Glutamatergic neuron (in vitro differentiated cells): ENCODE results near the gene EXOC6B. TPM values are rescaled to one million over a fixed set of nuclear protein-coding genes. Genes with fewer than 3 reads are reported as not detected.

Experiments
- DNase-seq: peaks from one replicate; pipeline ENCODE4 v3.0.0; 2022
- H3K27ac Mint-ChIP-seq: one replicate; pipeline ENCODE4 v1.8.0; 2020; ENCODE audit warnings: mild to moderate bottlenecking, mixed read lengths, inconsistent platforms; ENCODE audit not compliant: unreplicated experiment
- H3K27me3 Mint-ChIP-seq: one replicate; pipeline ENCODE4 v1.8.0; 2020; ENCODE audit warnings: mild to moderate bottlenecking, moderate library complexity, mixed read lengths, inconsistent platforms; ENCODE audit not compliant: unreplicated experiment
- H3K36me3 Mint-ChIP-seq: one replicate; pipeline ENCODE4 v1.8.0; 2020; ENCODE audit warnings: mild to moderate bottlenecking, mixed read lengths, inconsistent platforms; ENCODE audit not compliant: unreplicated experiment
- H3K4me1 Mint-ChIP-seq: one replicate; pipeline ENCODE4 v1.8.0; 2020; ENCODE audit warnings: mild to moderate bottlenecking, low read depth, mixed read lengths, inconsistent platforms; ENCODE audit not compliant: unreplicated experiment
- H3K4me3 Mint-ChIP-seq: one replicate; pipeline ENCODE4 v1.8.0; 2020; ENCODE audit warnings: mild to moderate bottlenecking, mixed read lengths, inconsistent platforms; ENCODE audit not compliant: unreplicated experiment
- H3K9me3 Mint-ChIP-seq: one replicate; pipeline ENCODE4 v1.8.0; 2020; ENCODE audit warnings: mild to moderate bottlenecking, moderate library complexity, mixed read lengths, inconsistent platforms; ENCODE audit not compliant: unreplicated experiment
- CTCF ChIP-seq: fragments of 200-600 bp; sonication (generic); IDR thresholded peaks from one replicate; pipeline ENCODE4 v1.5.0; 2021; ENCODE audit not compliant: partially characterized antibody, unreplicated experiment
- long read RNA-seq: library from polyadenylated mRNA; unstranded; transcript quantifications from one replicate; pipeline ENCODE4 v2.0.0, GENCODE V29; 2020; ENCODE audit not compliant: unreplicated experiment
- total RNA-seq: library from RNA; stranded (reverse); fragmentation: NEBNext Ultra II Directional; extraction: Animal tissue kit (Norgen Biotek cat#: 25700); gene quantifications from one replicate; pipeline ENCODE4 v1.2.1, GENCODE V29; 2021; ENCODE audit not compliant: unreplicated experiment

Gene EXOC6B
- 34.5 TPM for total RNA-seq
- long read RNA-seq, partial matches to known transcripts: 1 of 3 reads
- long read RNA-seq, other reads (novel, unspliced or antisense): 2 of 3 reads

DNA sequence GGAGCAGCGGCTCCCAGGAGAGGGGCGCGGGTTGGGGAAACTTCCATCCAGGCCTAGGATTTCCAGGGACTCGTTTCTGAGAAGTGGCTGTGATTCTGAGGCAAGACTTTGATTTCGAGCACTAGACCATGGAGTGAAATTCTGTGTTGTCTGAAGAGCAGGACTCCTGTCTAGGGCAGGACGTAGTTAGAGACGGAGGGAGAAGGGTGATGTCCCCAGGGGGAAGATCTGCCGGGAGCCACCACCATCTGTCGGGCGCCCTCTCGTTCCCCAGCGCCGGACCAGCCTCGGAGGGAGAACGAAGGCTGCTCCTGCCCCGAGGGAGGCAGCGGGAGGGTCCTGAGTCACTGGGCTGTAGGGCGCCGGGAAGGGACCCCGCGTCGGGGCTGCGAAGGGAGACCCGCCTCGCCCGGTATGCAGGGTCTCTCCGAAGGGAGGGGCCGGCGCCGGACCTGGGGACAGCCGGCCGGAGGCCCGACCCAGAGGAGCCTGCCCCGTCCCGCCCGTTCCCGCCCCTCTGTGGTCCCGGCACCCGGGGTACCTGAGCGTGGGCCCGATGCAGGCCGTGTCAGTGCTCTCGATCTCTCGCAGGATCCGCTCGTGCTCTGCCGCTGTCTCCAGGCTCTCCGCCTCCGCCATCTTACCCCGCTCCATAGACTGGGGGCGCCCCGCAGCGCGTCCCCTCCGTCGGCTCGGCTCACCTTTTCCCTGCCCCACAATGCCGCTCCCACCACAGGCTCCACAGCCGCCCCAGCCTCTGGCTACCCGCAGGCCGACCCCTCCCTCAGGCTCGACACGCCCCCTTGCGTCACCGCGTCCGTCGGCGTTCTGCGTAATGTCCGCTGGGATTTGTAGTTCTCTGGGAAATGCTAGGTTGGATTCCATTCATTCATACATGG is at the start of gene EXOC6B:
TSS of gene EXOC6B (minus strand) at position 777 of the 899 bp plus-strand sequence.
- Mint-ChIP-seq H3K9me3 (peaks cover 4% of the 10 kb centered on the region), H3K4me3 (peak within 1 kb of the TSS; percentile 99), H3K27me3 (peaks cover 8% of the 10 kb centered on the region), H3K27ac (peak within 1 kb of the TSS; percentile 96), H3K36me3 (no peaks in the 10 kb centered on the region), H3K4me1 (no peaks in the 10 kb centered on the region)
- no peak for TF ChIP-seq CTCF
- DNase-seq: peak; percentile 97

- Mint-ChIP-seq H3K4me3 (no peak overlapping the region), H3K36me3 (peaks cover 5% of the 10 kb centered on the region)
These were observed 46.0 kb upstream of the EXOC6B start for GRCh38 chr2:72871880-72872279.

DNA sequence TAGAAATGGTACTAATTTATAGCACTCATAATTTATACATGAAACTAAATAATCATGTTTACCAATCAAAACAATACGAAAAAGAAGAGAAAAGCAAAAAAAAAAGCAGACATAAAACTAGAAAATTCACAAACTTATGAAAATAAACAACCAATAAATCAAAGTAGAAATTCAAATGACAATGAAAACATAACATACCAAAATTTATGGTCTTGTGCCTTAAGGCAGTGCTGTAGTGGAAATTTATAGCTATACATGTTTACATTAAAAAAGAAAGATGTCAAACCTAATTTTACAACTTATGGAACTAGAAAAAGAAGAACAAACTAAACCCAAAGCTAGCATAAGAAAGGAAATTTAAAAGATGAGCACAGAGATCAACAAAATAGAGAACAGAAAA is 45.2 kb upstream of the EXOC6B start:
- H3K9me3 Mint-ChIP-seq: no peaks in the 10 kb centered on the region
- H3K27ac Mint-ChIP-seq: no peak overlapping the region
- H3K27me3 Mint-ChIP-seq: no peaks in the 10 kb centered on the region
- no peak for DNase-seq
- no peaks in the 10 kb centered on the region for H3K4me1 Mint-ChIP-seq
- TF ChIP-seq CTCF: no peak
- H3K36me3 Mint-ChIP-seq: peaks cover 5% of the 10 kb centered on the region
- H3K4me3 Mint-ChIP-seq: no peak overlapping the region

More at GRCh38 chr2:72871880-72872279, 46.0 kb upstream of the EXOC6B start:
- H3K27me3 Mint-ChIP-seq: no peaks in the 10 kb centered on the region
- no peak for TF ChIP-seq CTCF
- DNase-seq: no peak
- H3K9me3 Mint-ChIP-seq: no peaks in the 10 kb centered on the region
- H3K27ac Mint-ChIP-seq: no peak overlapping the region
- H3K4me1 Mint-ChIP-seq: no peaks in the 10 kb centered on the region

GRCh38 chr2:72864500-72864899 is 38.7 kb upstream of the EXOC6B start:
- Mint-ChIP-seq H3K9me3 (no peaks in the 10 kb centered on the region), H3K27me3 (peaks cover 3% of the 10 kb centered on the region), H3K36me3 (no peaks in the 10 kb centered on the region), H3K4me3 (no peak overlapping the region), H3K27ac (no peak overlapping the region), H3K4me1 (no peaks in the 10 kb centered on the region)
- DNase-seq: no peak
- no peak for TF ChIP-seq CTCF

- no peaks in the 10 kb centered on the region for H3K9me3 Mint-ChIP-seq
- no peaks in the 10 kb centered on the region for H3K4me1 Mint-ChIP-seq
- peak overlapping the region; percentile 88 for H3K4me3 Mint-ChIP-seq
- DNase-seq: no peak
- TF ChIP-seq CTCF: no peak
- H3K27me3 Mint-ChIP-seq: peaks cover 3% of the 10 kb centered on the region
- H3K27ac Mint-ChIP-seq: no peak overlapping the region
- no peaks in the 10 kb centered on the region for H3K36me3 Mint-ChIP-seq
These were observed 37.2 kb upstream of the EXOC6B start for GRCh38 chr2:72863046-72863445.
